Naive thymus-derived CD4-positive, alpha-beta T cell (primary cell): ENCODE measurements around the gene GCNA. TPM values are rescaled to one million over a fixed set of nuclear protein-coding genes. Genes with fewer than 3 reads are reported as not detected.
"Not testable (repeated sequence)": the region's sequence is repeated elsewhere in the genome, so short reads cannot be mapped to it uniquely, and the experiment has no call there.

Experiments used
- ATAC-seq: fragments of 150-1000 bp; cut with Tn5 transposase; 2 replicates; pipeline ENCODE4 v1.10.0; 2021; ENCODE audit warnings: mild to moderate bottlenecking, moderate library complexity
- CTCF ChIA-PET: fragments of 350-600 bp; sonication (Branson Sonifier 250); formaldehyde crosslinking; loops from one replicate; lab custom pipeline; 2021; ENCODE audit warnings: antibody characterized with exemption; lab: Charles Lee
- POLR2A ChIA-PET: fragments of 350-600 bp; sonication (Branson Sonifier 250); formaldehyde crosslinking; loops from one replicate; lab custom pipeline; 2021; ENCODE audit warnings: antibody characterized with exemption, inconsistent platforms; lab: Charles Lee
- DNase-seq, 9 donors: peaks; one replicate each; pipeline versions ENCODE4 v3.0.0 to v3.0.0-alpha.2; 2020 to 2022; ENCODE audit warnings: mixed read lengths in 1 of 9
- H3K27ac ChIP-seq: one replicate; pipeline ENCODE4 v1.7.0; 2013; ENCODE audit warnings: mild to moderate bottlenecking, low read depth, low read length, moderate library complexity
- H3K27me3 ChIP-seq, 2 donors: one replicate each; pipeline ENCODE4 v1.7.0; 2013; ENCODE audit warnings: low read length in 2 of 2, mild to moderate bottlenecking in 2 of 2, moderate library complexity in 2 of 2; ENCODE audit not compliant: control insufficient read depth in 2 of 2, insufficient read depth in 2 of 2
- H3K36me3 ChIP-seq, 3 experiments: 1 replicate in 2 of 3; 2 replicates in 1 of 3; pipeline ENCODE4 v1.7.0; 2013; ENCODE audit warnings: low read length in 3 of 3, mild to moderate bottlenecking in 3 of 3, moderate library complexity in 1 of 3; ENCODE audit not compliant: insufficient read depth in 3 of 3, control insufficient read depth in 2 of 3
- H3K4me1 ChIP-seq, 2 donors: one replicate each; pipeline ENCODE4 v1.7.0; 2013; ENCODE audit warnings: low read length in 2 of 2, mild to moderate bottlenecking in 2 of 2, moderate library complexity in 1 of 2; ENCODE audit not compliant: control insufficient read depth in 2 of 2, insufficient read depth in 2 of 2
- H3K4me3 ChIP-seq: 2 replicates; pipeline ENCODE4 v1.7.0; 2013; ENCODE audit warnings: mild to moderate bottlenecking, low read length
- H3K9me3 ChIP-seq, 3 experiments: 1 replicate in 2 of 3; 2 replicates in 1 of 3; pipeline ENCODE4 v1.7.0; 2013; ENCODE audit warnings: low read length in 3 of 3; ENCODE audit not compliant: control insufficient read depth in 2 of 3
- H3K27ac Mint-ChIP-seq, 9 donors: one replicate each; pipeline ENCODE4 v1.8.0; 2020 to 2022; ENCODE audit warnings: mixed read lengths in 9 of 9, mild to moderate bottlenecking in 8 of 9, moderate library complexity in 5 of 9, inconsistent platforms in 2 of 9
- H3K27me3 Mint-ChIP-seq, 5 donors: one replicate each; pipeline ENCODE4 v1.8.0; 2021 to 2022; ENCODE audit warnings: mixed read lengths in 5 of 5, mild to moderate bottlenecking in 1 of 5
- H3K36me3 Mint-ChIP-seq, 5 donors: one replicate each; pipeline ENCODE4 v1.8.0; 2020 to 2022; ENCODE audit warnings: mixed read lengths in 5 of 5, mild to moderate bottlenecking in 3 of 5, inconsistent platforms in 1 of 5
- H3K4me1 Mint-ChIP-seq, 7 donors: one replicate each; pipeline ENCODE4 v1.8.0; 2020 to 2022; ENCODE audit warnings: mixed read lengths in 7 of 7, mild to moderate bottlenecking in 3 of 7, inconsistent platforms in 1 of 7
- H3K4me3 Mint-ChIP-seq, 10 donors: one replicate each; pipeline ENCODE4 v1.8.0; 2020 to 2022; ENCODE audit warnings: mild to moderate bottlenecking in 10 of 10, mixed read lengths in 10 of 10, moderate library complexity in 6 of 10, inconsistent platforms in 2 of 10
- H3K9me3 Mint-ChIP-seq, 11 donors: one replicate each; pipeline ENCODE4 v1.8.0; 2020 to 2022; ENCODE audit warnings: mixed read lengths in 11 of 11, mild to moderate bottlenecking in 4 of 11, inconsistent platforms in 1 of 11, moderate library complexity in 1 of 11
- intact Hi-C, 2 donors: fragments of 100-400 bp; cut with micrococcal nuclease; formaldehyde crosslinking; loops; one replicate each; pipeline ENCODE4 v1.15.1; 2023
- polyA plus RNA-seq, 2 donors: library from polyadenylated mRNA; unstranded; fragments of 300-500 nt; fragmentation: Illumina TruSeq; gene quantifications; one replicate each; pipeline ENCODE4 v1.2.3, GENCODE V29; 2021
- total RNA-seq, 6 experiments: library from RNA in 5 of 6; stranded (reverse) in 5 of 6; gene quantifications; 1 replicate in 5 of 6; 2 replicates in 1 of 6; pipeline ENCODE4 v1.2.3 and lab custom pipeline; 2021 to 2026

The GCNA gene
- total and polyA plus RNA-seq, 7 experiments from 2014 or later: 0.08 to 14.7 (median 2.8) TPM

DNA sequence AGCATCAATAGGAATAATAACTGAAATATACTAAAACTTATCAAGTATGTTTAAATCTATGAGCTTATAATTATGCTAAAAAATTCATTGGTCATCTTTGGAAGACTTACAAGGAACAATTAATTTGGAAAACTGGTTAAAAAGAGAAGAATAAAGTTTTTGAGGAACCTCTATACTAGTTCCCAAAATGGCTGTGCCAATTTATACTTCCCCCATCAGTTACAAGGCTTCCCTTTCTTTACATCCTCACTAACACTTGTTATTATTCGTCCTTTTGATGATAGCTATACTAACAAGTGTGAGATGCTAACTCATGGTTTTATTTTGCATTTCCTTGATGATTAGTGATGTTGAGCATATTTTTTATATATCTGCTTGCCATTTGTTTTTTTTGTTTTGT, 28.3 kb upstream of the GCNA start:
- Histone ChIP-seq H3K9me3 (no peaks in the 10 kb centered on the region), H3K4me3 (no peak overlapping the region), H3K27me3 (no peaks in the 10 kb centered on the region), H3K36me3 (peaks cover 12 to 58% (median 30%) of the 10 kb centered on the region in 3 experiments), H3K27ac (no peak overlapping the region), H3K4me1 (peaks cover 0 to 7% of the 10 kb centered on the region in 2 donors)
- Mint-ChIP-seq H3K9me3 (no peaks in the 10 kb centered on the region), H3K27ac (no peak overlapping the region), H3K27me3 (no peaks in the 10 kb centered on the region), H3K4me1 (peaks cover 5 to 28% (median 15%) of the 10 kb centered on the region in 7 donors), H3K36me3 (peaks cover 0 to 15% (median 8%) of the 10 kb centered on the region in 5 donors), H3K4me3 (no peak overlapping the region)
- ATAC-seq (no peak), DNase-seq (no peak)
- intact Hi-C loops: loop anchor here in 1 of 2 donors (1.0 to 10.0 kb wide), 2 partner anchors 11 to 155 kb away; no protein-coding TSS in a partner anchor
- CTCF ChIA-PET: interaction anchor here (0.9 to 1.0 kb wide), 2 partner anchors 9 to 12 kb away, joined by 3 read pairs; no protein-coding TSS in a partner anchor
- POLR2A ChIA-PET: interaction anchor here (0.7 to 1.8 kb wide), 2 partner anchors 18 to 85 kb away, joined by 3 to 5 read pairs; partner anchors contain the start of gene OGT

DNA sequence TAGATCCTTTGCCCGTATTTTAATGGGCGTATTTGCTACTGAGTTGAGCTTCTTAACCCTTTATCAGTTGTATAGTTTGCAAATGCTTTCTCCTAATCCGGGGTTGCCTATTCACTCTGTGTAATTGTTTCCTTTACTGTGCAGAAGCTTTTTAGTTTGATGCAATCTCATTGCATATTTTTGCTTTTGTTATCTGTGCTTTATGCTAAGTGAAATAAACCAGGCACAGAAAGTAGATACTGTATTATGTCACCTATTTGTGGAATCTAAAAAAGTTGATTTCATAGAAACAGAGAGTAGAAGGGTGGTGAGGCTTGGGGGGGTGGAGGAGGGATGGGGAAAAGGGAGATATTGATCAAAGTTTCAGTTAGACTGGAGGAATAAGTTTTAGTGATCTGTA, 27.7 kb upstream of the GCNA start:
- DNase-seq (no peak), ATAC-seq (no peak)
- H3K4me1 ChIP-seq: peaks cover 0 to 7% of the 10 kb centered on the region in 2 donors
- H3K27me3 ChIP-seq: no peaks in the 10 kb centered on the region
- no peak overlapping the region for H3K27ac ChIP-seq
- Mint-ChIP-seq H3K9me3 (no peaks in the 10 kb centered on the region), H3K4me3 (no peak overlapping the region), H3K36me3 (peaks cover 0 to 18% (median 11%) of the 10 kb centered on the region in 5 donors), H3K27me3 (no peaks in the 10 kb centered on the region), H3K4me1 (peaks cover 3 to 25% (median 12%) of the 10 kb centered on the region in 7 donors), H3K27ac (no peak overlapping the region)
- no peaks in the 10 kb centered on the region for H3K9me3 ChIP-seq
- ChIA-PET POLR2A (interaction anchor here (1.8 kb wide), 1 partner anchor 18 kb away, joined by 5 read pairs; the partner anchor contains the start of gene OGT), CTCF (interaction anchor here (1.0 to 1.1 kb wide), 2 partner anchors 9 to 132 kb away, joined by 3 read pairs; no protein-coding TSS in a partner anchor)
- intact Hi-C loops: loop anchor here in 1 of 2 donors (1.0 to 10.0 kb wide), 2 partner anchors 11 to 156 kb away; no protein-coding TSS in a partner anchor
- no peak overlapping the region for H3K4me3 ChIP-seq
- peaks cover 14 to 56% (median 30%) of the 10 kb centered on the region in 3 experiments for H3K36me3 ChIP-seq

DNA sequence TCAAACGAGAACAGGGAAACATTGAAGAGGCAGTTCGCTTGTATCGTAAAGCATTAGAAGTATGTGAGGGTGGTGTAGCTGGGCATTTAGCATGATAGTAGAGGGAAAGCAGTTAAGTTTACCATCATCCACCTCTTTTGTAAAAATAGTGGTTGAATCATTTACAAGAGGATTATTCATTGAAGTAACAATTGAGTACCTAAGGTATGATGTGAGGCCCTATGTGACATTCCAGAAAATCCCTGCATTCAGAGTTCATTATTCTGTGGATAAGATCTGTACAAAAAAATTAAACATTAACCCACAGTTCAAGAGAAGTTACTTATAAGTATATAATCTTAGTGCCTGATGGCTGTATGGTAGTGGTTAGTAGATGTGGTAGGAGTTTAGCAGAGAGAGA, 22.2 kb upstream of the GCNA start:
- no peak overlapping the region for H3K4me3 Mint-ChIP-seq
- Histone ChIP-seq H3K4me3 (no peak overlapping the region), H3K4me1 (no peaks in the 10 kb centered on the region), H3K9me3 (no peaks in the 10 kb centered on the region), H3K27me3 (no peaks in the 10 kb centered on the region), H3K36me3 (peaks cover 8 to 48% (median 14%) of the 10 kb centered on the region in 3 experiments), H3K27ac (no peak overlapping the region)
- ATAC-seq: no peak
- no peaks in the 10 kb centered on the region for H3K27me3 Mint-ChIP-seq
- peaks cover 4 to 17% (median 8%) of the 10 kb centered on the region in 5 donors for H3K36me3 Mint-ChIP-seq
- H3K4me1 Mint-ChIP-seq: peaks cover 0 to 12% (median 7%) of the 10 kb centered on the region in 7 donors
- peak overlapping the region in 6 of 9 donors; percentile 3 to 70 (median 20) for H3K27ac Mint-ChIP-seq
- CTCF ChIA-PET: no interaction called here
- POLR2A ChIA-PET: interaction anchor here (1.1 kb wide), 1 partner anchor 190 kb away, joined by 3 read pairs; the partner anchor contains the start of gene TAF1
- intact Hi-C loops: loop anchor here in 1 of 2 donors (10.0 kb wide), 1 partner anchor 161 kb away; no protein-coding TSS in a partner anchor
- H3K9me3 Mint-ChIP-seq: no peaks in the 10 kb centered on the region
- DNase-seq: no peak

DNA sequence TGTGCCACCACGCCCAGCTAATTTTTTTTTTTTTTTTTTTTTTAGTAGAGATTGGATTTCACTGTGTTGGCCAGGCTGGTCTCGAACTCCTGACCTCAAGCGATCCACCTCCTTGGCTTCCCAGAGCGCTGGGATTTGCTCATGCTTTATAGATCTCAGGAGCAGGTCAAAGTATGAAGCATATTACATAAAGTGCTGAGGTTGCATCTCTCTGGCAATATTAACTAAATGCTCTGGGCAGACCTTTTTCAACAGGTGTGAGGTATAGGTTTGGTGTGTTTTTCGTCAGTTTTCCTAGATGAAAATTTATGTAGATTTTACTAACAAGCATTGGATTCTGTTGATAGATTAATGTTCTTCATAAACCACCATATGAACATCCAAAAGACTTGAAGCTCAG, 19.3 kb upstream of the GCNA start:
- ATAC-seq (no peak), DNase-seq (no peak)
- H3K9me3 ChIP-seq: no peaks in the 10 kb centered on the region
- H3K4me3 ChIP-seq: no peak overlapping the region
- H3K4me3 Mint-ChIP-seq: no peak overlapping the region
- H3K36me3 Mint-ChIP-seq: peaks cover 6 to 27% (median 17%) of the 10 kb centered on the region in 5 donors
- H3K27ac Mint-ChIP-seq: no peak overlapping the region
- no peak overlapping the region for H3K27ac ChIP-seq
- no peaks in the 10 kb centered on the region for H3K27me3 ChIP-seq
- H3K36me3 ChIP-seq: peaks cover 36 to 64% (median 42%) of the 10 kb centered on the region in 3 experiments
- H3K4me1 Mint-ChIP-seq: peaks cover 0 to 10% (median 6%) of the 10 kb centered on the region in 7 donors
- H3K4me1 ChIP-seq: no peaks in the 10 kb centered on the region
- ChIA-PET POLR2A (interaction anchor here (1.4 kb wide), 1 partner anchor 20 kb away, joined by 4 read pairs; no protein-coding TSS in a partner anchor), CTCF (no interaction called here)
- no peaks in the 10 kb centered on the region for H3K9me3 Mint-ChIP-seq
- intact Hi-C loops: loop anchor here in 1 of 2 donors (10.0 kb wide), 1 partner anchor 164 kb away; no protein-coding TSS in a partner anchor
- no peaks in the 10 kb centered on the region for H3K27me3 Mint-ChIP-seq

DNA sequence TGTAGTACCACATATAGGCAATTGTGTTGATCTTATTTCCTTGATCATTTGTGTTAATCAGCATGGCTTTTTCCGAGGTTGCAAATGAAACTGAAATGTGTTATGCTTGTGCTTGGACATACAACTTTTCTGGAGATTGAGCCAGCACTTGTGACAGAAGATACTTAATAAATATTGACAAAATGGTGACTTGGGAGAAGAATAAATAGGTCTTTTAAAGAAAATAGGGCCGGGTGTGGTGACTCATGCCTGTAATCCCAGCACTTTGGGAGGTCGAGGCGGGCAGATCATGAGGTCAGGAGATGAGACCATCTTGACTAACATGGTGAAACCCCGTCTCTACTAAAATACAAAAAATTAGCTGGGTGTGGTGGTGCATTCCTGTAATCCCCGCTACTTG, 18.5 kb upstream of the GCNA start:
- Mint-ChIP-seq H3K4me1 (peaks cover 0 to 13% (median 8%) of the 10 kb centered on the region in 7 donors), H3K27ac (peak overlapping the region in 1 of 9 donors; percentile 32), H3K36me3 (peaks cover 9 to 30% (median 22%) of the 10 kb centered on the region in 5 donors)
- H3K27ac ChIP-seq, H3K27me3 Mint-ChIP-seq, ATAC-seq, H3K27me3 ChIP-seq, DNase-seq, CTCF ChIA-PET, H3K4me1 ChIP-seq, H3K9me3 Mint-ChIP-seq, H3K4me3 ChIP-seq, H3K9me3 ChIP-seq, H3K4me3 Mint-ChIP-seq: not testable (repeated sequence)
- POLR2A ChIA-PET: interaction anchor here (1.4 kb wide), 1 partner anchor 21 kb away, joined by 4 read pairs; no protein-coding TSS in a partner anchor
- peaks cover 38 to 70% (median 50%) of the 10 kb centered on the region in 3 experiments for H3K36me3 ChIP-seq
- intact Hi-C loops: loop anchor here in 1 of 2 donors (10.0 kb wide), 1 partner anchor 165 kb away; no protein-coding TSS in a partner anchor

DNA sequence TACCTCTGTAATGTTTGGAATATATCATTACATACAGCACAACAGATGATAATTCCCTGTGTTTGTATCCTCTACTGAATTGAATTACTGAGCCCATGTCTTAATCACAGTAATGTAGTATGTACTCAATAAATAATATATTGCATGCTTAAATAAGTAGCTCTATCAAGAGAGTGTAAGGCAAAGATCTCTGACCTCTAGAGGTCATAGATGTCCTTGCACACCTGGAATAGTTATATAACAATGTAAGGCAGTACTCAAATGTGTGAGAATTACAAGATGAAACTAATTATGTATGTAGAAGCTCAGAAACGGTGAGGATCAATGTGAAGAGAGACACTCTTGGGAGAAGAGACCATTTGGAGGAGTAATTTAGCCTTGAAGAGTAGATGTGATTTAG, 14.3 kb upstream of the GCNA start:
- Mint-ChIP-seq H3K36me3 (peaks cover 10 to 38% (median 13%) of the 10 kb centered on the region in 5 donors), H3K9me3 (no peaks in the 10 kb centered on the region), H3K4me1 (peaks cover 0 to 10% (median 5%) of the 10 kb centered on the region in 7 donors), H3K27ac (peak overlapping the region in 4 of 9 donors; percentile 5 to 73 (median 32)), H3K27me3 (no peaks in the 10 kb centered on the region), H3K4me3 (no peak overlapping the region)
- DNase-seq (peak in 1 of 9 donors; percentile 12), ATAC-seq (peak; percentile 31)
- ChIA-PET CTCF (interaction anchor here (1.0 to 1.5 kb wide), 2 partner anchors 71 to 88 kb away, joined by 4 to 5 read pairs; no protein-coding TSS in a partner anchor), POLR2A (interaction anchor here (0.6 to 2.0 kb wide), 3 partner anchors 30 to 38 kb away, joined by 3 to 4 read pairs (median 4); no protein-coding TSS in a partner anchor)
- no peak overlapping the region for H3K4me3 ChIP-seq
- H3K27me3 ChIP-seq: no peaks in the 10 kb centered on the region
- H3K36me3 ChIP-seq: peaks cover 30 to 83% (median 62%) of the 10 kb centered on the region in 3 experiments
- no peak overlapping the region for H3K27ac ChIP-seq
- H3K4me1 ChIP-seq: no peaks in the 10 kb centered on the region
- intact Hi-C loops: no loop called here
- H3K9me3 ChIP-seq: no peaks in the 10 kb centered on the region
